IPS-11a (cell line): ENCODE measurements around the gene PKP3.
"Not testable (repeated sequence)": the region's sequence is repeated elsewhere in the genome, so short reads cannot be mapped to it uniquely, and the experiment has no call there.

Experiments used
- H3K4me3 ChIP-seq: one replicate; pipeline ENCODE4 v1.5.1; 2013; ENCODE audit warnings: low read depth, low read length, control low read depth

The PKP3 gene

GRCh38 chr11:394858-395655, 1.0 kb downstream of the PKP3 start:
- H3K4me3 ChIP-seq: peak overlapping the region; percentile 28

- no peak overlapping the region for H3K4me3 ChIP-seq
Measured at GRCh38 chr11:395866-396265, 1.9 kb downstream of the PKP3 start.

GRCh38 chr11:396511-396947, 2.5 kb downstream of the PKP3 start:
- no peak overlapping the region for H3K4me3 ChIP-seq

- H3K4me3 ChIP-seq: no peak overlapping the region
Measured at GRCh38 chr11:396948-397548, 3.0 kb downstream of the PKP3 start.

DNA sequence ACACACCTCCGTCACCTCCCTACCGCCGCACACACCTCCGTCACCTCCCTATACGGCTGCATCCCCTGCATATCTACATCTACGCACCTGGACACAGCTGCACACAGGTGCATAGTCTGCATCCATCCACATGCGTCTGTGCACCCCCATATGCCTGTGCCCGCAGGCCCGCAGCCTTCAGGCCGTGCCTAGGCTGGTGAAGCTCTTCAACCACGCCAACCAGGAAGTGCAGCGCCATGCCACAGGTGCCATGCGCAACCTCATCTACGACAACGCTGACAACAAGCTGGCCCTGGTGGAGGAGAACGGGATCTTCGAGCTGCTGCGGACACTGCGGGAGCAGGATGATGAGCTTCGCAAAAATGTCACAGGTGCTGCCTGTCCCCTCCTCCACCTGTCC, 4.8 kb downstream of the PKP3 start:
- no peak overlapping the region for H3K4me3 ChIP-seq

- H3K4me3 ChIP-seq: no peak overlapping the region
Measured at GRCh38 chr11:399731-400211, 5.8 kb downstream of the PKP3 start.

DNA sequence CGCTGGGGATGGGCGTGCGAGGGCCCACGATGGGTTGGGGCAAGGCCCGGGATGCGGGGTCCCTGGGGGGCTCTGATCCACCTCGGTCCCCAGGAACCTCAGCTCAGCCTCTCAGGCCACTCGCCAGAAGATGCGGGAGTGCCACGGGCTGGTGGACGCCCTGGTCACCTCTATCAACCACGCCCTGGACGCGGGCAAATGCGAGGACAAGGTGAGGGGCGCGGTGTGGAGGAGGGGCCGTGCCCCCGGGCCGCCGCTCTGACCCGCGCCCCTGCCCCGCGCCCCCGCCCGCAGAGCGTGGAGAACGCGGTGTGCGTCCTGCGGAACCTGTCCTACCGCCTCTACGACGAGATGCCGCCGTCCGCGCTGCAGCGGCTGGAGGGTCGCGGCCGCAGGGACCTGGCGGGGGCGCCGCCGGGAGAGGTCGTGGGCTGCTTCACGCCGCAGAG, 6.3 kb downstream of the PKP3 start:
- H3K4me3 ChIP-seq: no peak overlapping the region

DNA sequence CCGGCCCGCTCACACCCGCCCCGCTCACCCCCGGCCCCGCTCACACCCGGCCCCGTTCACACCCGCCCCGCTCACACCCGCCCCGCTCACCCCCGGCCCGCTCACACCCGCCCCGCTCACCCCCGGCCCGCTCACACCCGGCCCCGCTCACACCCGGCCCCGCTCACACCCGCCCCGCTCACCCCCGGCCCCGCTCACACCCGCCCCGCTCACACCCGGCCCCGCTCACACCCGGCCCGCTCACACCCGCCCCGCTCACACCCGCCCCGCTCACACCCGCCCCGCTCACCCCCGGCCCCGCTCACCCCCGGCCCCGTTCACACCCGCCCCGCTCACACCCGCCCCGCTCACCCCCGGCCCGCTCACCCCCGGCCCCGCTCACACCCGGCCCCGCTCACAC, 7.2 kb downstream of the PKP3 start:
- not testable (repeated sequence) for H3K4me3 ChIP-seq

- H3K4me3 ChIP-seq: no peak overlapping the region
Measured at GRCh38 chr11:403021-403760, 9.2 kb downstream of the PKP3 start.

DNA sequence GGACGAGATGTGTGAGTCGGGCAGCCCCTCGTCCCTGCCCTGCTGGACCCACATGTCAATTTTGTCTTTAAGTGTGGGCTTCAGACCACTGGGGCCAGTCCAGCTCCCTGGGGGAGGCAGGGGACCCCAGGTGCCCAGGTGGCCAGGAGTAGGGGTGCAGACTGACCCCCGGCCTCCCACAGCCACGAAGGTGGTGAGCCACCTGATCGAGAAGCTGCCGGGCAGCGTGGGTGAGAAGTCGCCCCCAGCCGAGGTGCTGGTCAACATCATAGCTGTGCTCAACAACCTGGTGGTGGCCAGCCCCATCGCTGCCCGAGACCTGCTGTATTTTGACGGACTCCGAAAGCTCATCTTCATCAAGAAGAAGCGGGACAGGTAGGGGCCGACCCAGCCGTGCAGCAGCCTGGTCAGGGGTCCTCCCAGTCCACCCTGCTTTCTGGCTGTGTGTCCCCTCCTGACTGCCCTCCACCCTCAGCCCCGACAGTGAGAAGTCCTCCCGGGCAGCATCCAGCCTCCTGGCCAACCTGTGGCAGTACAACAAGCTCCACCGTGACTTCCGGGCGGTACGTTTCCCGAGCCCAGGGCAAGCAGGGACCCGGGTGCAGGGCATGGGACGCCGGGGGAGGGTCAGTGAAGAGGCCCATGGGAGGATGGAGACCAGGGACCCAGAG, 9.9 kb downstream of the PKP3 start:
- H3K4me3 ChIP-seq: no peak overlapping the region

GRCh38 chr11:404551-405264, 10.7 kb downstream of the PKP3 start:
- H3K4me3 ChIP-seq: no peak overlapping the region

DNA sequence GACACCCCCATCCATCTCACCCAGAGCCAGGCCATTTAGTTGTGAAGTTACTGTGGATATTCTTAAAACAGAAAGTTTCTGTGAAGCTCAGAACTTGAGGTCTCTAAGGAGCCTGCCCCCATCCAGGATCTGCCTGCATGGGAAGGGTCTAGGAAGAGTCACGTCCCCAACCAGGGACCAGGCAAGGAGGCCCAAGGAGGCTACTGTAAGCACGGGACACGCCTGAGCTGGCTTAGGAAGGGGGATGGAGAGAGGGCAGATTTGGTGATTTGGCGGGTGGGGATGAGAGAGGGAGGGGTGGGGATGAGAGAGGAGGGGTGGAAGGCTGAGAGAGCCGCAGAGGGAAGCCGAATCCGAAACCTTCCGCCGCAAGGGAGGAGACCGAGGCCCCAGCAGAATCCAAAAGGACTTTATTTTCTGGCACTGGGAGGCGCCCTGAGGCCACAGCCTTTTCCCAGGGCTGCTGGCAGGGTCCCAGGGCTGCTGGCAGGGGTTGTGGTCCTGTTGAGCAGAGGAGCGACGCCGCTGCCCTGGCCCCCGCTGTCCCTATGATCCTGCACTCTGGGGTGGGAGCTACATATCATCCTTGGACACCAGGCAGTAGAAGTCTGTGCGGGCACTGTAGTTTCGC, 11.4 kb downstream of the PKP3 start:
- no peak overlapping the region for H3K4me3 ChIP-seq

DNA sequence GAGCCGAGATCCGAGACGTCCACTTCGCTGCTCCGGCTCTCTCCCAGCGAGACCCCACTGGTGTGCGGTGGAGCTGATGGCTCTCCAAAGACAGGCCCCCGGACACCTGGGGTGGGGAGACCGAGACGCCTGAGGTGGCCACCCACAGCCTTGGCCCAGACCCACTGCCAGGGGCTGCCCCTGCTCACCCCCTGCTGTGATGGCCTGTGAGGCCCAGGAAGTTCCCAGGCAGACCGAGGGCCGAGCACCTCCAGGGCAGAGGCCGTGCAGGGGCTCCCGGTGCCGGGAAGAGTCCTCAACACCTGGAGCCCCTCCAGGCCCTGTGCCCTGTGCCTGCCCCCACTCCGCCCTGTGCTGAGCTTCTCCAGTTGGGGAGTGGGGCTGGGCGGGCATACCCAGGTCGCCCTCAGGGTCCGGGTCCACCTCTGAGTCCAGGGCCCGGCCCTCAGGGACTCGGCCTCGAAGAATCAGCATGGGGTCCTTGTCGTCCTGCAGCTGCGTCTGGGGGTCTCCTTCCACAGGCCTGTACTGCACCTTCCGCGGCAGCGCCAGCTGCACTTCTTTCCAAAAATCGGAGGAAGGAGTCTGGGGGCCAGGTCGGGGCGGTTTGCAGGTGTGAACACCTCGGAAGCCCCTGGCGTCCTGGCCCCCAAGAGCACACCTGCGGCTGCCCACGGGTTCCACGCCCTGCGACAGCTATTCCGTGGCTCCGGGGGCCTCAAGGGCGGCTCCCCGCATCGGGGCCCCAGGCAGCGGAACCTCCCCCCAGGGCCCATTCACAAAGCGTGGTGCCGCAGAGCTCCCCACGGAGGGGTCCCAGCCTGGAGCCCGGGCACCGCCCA, 12.2 kb downstream of the PKP3 start:
- H3K4me3 ChIP-seq: no peak overlapping the region

GRCh38 chr11:406796-407650, 13.0 kb downstream of the PKP3 start:
- H3K4me3 ChIP-seq: peak overlapping the region; percentile 24

GRCh38 chr11:407651-408123, 13.7 kb downstream of the PKP3 start:
- no peak overlapping the region for H3K4me3 ChIP-seq

- no peak overlapping the region for H3K4me3 ChIP-seq
Measured at GRCh38 chr11:408154-409007, 14.4 kb downstream of the PKP3 start.

DNA sequence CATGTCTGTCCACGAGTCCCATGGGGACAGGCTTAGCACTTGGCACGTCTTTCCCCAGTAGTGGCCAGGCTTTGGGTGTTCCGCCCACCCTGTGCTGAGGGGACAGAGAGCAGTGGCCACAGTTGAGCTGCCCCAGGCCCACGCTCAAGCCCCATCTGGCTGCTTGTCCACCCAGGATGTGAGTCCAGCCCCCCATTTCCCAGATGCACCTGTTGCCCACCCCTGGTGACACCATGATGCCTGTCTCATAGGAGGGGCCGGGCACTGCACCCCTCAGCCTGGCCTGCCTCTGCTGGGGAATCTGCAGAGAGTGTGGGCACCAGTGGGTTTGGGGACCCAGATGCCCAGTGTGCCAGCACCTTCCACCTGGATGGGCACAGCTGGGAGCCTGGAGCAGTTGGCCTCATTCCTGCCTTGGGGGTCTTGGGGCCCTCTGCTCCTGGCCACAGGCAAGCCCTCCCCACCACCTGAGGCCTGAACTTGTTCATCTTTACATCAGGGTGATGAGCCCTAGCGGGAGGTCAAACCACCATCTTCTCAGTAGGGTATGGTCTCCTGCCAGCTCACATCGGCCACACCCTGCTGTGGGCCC, 15.1 kb downstream of the PKP3 start:
- H3K4me3 ChIP-seq: no peak overlapping the region
